Stimulated activated CD4-positive, alpha-beta T cell treated with anti-CD3 and anti-CD28 coated beads, TNF-alpha, amount 100 ng/mL, for 4 hours (primary cell): ENCODE measurements around the gene ACTR10.

Experiments used
- DNase-seq, 3 experiments: peaks; one replicate each; pipeline ENCODE4 v3.0.0-alpha.2; 2020; ENCODE audit warnings: low read depth in 3 of 3

The ACTR10 gene

DNA sequence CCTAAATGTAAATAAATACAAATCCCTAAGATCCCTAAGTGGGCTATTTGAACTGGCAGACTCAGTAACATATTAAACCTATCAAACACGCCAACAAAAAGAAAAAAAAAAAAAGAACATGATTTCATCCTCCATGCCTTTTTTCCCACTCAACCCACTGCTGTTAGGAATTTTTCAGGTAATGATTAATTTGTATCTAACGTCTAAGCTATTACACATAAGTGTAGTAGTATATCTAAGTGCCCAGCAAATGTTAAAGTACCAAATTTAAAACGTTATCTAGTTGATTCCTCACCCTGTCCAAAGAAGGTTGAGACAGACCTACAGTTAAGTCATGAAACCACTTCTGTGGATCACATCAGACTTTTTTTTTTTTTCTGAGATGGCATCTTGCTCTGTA is 82.0 kb downstream of the ACTR10 start:
- no peak for DNase-seq

DNA sequence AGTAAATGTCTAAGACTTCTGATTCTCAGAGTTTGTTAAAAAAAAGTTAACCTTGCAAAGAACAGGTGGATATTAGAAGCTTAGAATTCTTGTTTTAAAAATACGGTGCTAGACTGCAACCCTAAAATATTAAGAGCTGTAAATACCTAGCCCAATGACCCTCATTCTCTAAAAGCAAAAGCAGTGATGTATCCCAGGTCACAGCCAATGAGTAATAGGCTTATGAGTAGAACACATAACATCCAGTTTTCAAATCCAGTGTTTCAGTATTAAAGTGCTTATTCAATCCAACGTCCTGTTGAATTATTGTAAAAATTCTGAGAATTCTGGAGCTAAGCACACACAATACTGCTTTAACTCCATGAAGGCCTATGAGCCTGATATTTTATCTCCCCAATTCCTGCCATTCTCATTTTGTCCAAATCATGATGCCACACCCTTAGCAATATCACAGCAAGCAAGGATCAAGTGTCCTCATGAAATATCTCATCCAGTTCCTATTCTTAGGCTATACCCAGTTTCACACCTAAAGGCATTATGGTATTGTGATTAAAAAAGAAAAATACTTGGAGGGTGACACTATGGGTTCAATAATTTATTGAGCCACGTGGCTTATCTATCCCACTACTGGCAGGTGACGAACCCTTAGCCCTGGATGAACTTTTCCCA is 83.1 kb downstream of the ACTR10 start:
- DNase-seq, result no peak

DNA sequence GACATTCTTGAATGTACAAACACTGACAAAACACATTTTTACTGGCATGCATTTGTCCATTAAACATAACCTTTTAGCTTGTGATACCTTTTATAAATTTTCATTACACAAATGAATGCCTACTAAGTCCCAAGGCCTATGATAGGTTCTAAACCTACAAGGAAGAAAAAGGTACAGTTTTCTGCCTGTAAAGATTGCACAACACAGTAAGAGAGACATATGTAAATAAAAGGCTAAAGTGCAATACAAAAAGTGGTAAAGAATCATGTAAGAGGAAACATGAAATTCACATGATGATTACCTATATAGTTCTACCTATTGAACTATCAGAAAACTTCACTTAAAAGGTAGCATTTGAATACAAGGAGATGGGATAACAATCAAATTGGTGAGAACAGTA is 83.8 kb downstream of the ACTR10 start:
- no peak for DNase-seq

DNA sequence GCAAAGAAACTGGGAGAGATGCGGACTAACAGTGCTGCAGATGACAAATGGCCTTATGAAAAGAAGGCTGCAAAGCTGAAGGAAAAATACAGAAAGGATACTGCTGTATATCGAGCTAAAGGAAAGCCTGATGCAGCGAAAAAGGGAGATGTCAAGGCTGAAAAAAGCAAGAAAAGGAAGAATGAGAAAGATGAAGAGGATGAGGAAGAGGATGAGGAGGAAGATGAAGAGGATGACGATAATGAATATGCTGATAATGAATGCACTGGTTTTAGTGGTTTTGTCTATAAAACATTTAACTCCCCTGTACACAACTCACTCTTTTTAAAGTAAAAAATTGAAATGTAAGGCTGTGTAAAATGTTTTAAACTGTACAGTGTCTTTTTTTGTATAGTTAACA is 85.2 kb downstream of the ACTR10 start:
- DNase-seq, result no peak
